Mesenchymal stem cell (in vitro differentiated cells and primary cell): Measurements from ENCODE around the gene GTPBP10. TPM values are rescaled to one million over a fixed set of nuclear protein-coding genes. Genes with fewer than 3 reads are reported as not detected.

Experiments used
- DNase-seq: peaks from one replicate; pipeline ENCODE4 v3.0.0-alpha.2; 2013
- H2AFZ ChIP-seq: one replicate; pipeline ENCODE4 v1.6.1; 2013; ENCODE audit warnings: low read depth, mild to moderate bottlenecking, control low read depth, inconsistent platforms, low read length, moderate library complexity
- H2AK5ac ChIP-seq: 2 replicates; pipeline ENCODE4 v1.6.1; 2013; ENCODE audit warnings: low read length, moderate library complexity, mild to moderate bottlenecking, inconsistent platforms; ENCODE audit not compliant: severe bottlenecking
- H2BK120ac ChIP-seq: one replicate; pipeline ENCODE4 v1.6.1; 2013; ENCODE audit warnings: low read depth, mild to moderate bottlenecking, inconsistent platforms, low read length, moderate library complexity
- H2BK12ac ChIP-seq, 2 experiments: one replicate each; pipeline ENCODE4 v1.6.1; 2013; ENCODE audit warnings: inconsistent platforms in 2 of 2, low read length in 2 of 2, mild to moderate bottlenecking in 2 of 2, moderate library complexity in 2 of 2, control low read depth in 1 of 2
- H2BK15ac ChIP-seq: one replicate; pipeline ENCODE4 v1.6.1; 2013; ENCODE audit warnings: mild to moderate bottlenecking, low read depth, inconsistent platforms; ENCODE audit not compliant: poor library complexity, severe bottlenecking
- H2BK5ac ChIP-seq: 2 replicates; pipeline ENCODE4 v1.6.1; 2013; ENCODE audit warnings: low read depth, mild to moderate bottlenecking, low read length, control low read depth, inconsistent platforms; ENCODE audit not compliant: poor library complexity, severe bottlenecking
- H3K14ac ChIP-seq, 2 experiments: one replicate each; pipeline ENCODE4 v1.6.1; 2013; ENCODE audit warnings: inconsistent platforms in 2 of 2, low read length in 2 of 2, control low read depth in 1 of 2, mild to moderate bottlenecking in 1 of 2, moderate library complexity in 1 of 2
- H3K18ac ChIP-seq, 2 experiments: one replicate each; pipeline ENCODE4 v1.6.1; 2013; ENCODE audit warnings: inconsistent platforms in 2 of 2, low read length in 2 of 2, control low read depth in 1 of 2, low read depth in 1 of 2, mild to moderate bottlenecking in 1 of 2
- H3K23ac ChIP-seq, 2 experiments: one replicate each; pipeline ENCODE4 v1.6.1; 2013; ENCODE audit warnings: inconsistent platforms in 2 of 2, low read length in 2 of 2, mild to moderate bottlenecking in 2 of 2, moderate library complexity in 2 of 2, control low read depth in 1 of 2
- H3K27ac ChIP-seq: 2 replicates; pipeline ENCODE4 v1.5.1; 2013; ENCODE audit warnings: mild to moderate bottlenecking, moderate library complexity, low read length, control low read depth, inconsistent platforms; ENCODE audit not compliant: poor library complexity, severe bottlenecking
- H3K27me3 ChIP-seq, 2 experiments: 2 replicates each; pipeline versions ENCODE4 v1.6.1 to v1.7.0; 2013; ENCODE audit warnings: low read length in 2 of 2, mild to moderate bottlenecking in 2 of 2, moderate library complexity in 2 of 2, control low read depth in 1 of 2, inconsistent platforms in 1 of 2; ENCODE audit not compliant: control insufficient read depth in 1 of 2, insufficient read depth in 1 of 2
- H3K36me3 ChIP-seq, 2 experiments: 2 replicates each; pipeline versions ENCODE4 v1.6.1 to v1.7.0; 2013; ENCODE audit warnings: low read length in 2 of 2, control low read depth in 1 of 2, inconsistent platforms in 1 of 2, low read depth in 1 of 2, mild to moderate bottlenecking in 1 of 2; ENCODE audit not compliant: insufficient read depth in 2 of 2, control insufficient read depth in 1 of 2
- H3K4ac ChIP-seq, 2 experiments: one replicate each; pipeline ENCODE4 v1.6.1; 2013; ENCODE audit warnings: inconsistent platforms in 2 of 2, low read length in 2 of 2, mild to moderate bottlenecking in 2 of 2, moderate library complexity in 2 of 2, control low read depth in 1 of 2, low read depth in 1 of 2
- H3K4me1 ChIP-seq: 2 replicates; pipeline ENCODE4 v1.6.1; 2013; ENCODE audit warnings: low read depth, low read length, control low read depth; ENCODE audit not compliant: control insufficient read depth, insufficient read depth
- H3K4me2 ChIP-seq: 2 replicates; pipeline ENCODE4 v1.6.1; 2013; ENCODE audit warnings: low read length, mild to moderate bottlenecking, inconsistent platforms; ENCODE audit not compliant: poor library complexity, severe bottlenecking
- H3K4me3 ChIP-seq, 2 experiments: 2 replicates each; pipeline versions ENCODE4 v1.5.1 to v1.7.0; 2013; ENCODE audit warnings: low read length in 2 of 2, mild to moderate bottlenecking in 2 of 2, control low read depth in 1 of 2, low read depth in 1 of 2; ENCODE audit not compliant: insufficient read depth in 1 of 2
- H3K79me1 ChIP-seq: replicated peaks from 2 replicates; pipeline ENCODE4 v1.6.1; 2013; ENCODE audit warnings: mild to moderate bottlenecking, control low read depth, low read length, inconsistent platforms; ENCODE audit not compliant: poor library complexity, severe bottlenecking
- H3K9ac ChIP-seq: 2 replicates; pipeline ENCODE4 v1.7.0; 2013; ENCODE audit warnings: mild to moderate bottlenecking, low read length, moderate library complexity
- H3K9me3 ChIP-seq: 2 replicates; pipeline ENCODE4 v1.7.0; 2013; ENCODE audit warnings: mild to moderate bottlenecking, low read length; ENCODE audit not compliant: control insufficient read depth
- H4K8ac ChIP-seq: one replicate; pipeline ENCODE4 v1.6.1; 2013; ENCODE audit warnings: inconsistent platforms, mild to moderate bottlenecking, low read length, moderate library complexity
- H4K91ac ChIP-seq: one replicate; pipeline ENCODE4 v1.6.1; 2013; ENCODE audit warnings: mild to moderate bottlenecking, low read length, inconsistent platforms
- WGBS: methylation state at CpG from one replicate; pipeline ENCODE4 v1.1.7; 2013; ENCODE audit warnings: mixed read lengths; 5-methylcytosine and 5-hydroxymethylcytosine counted together
- polyA plus RNA-seq, 2 experiments: library from polyadenylated mRNA; stranded (reverse); fragments of 200-250 nt; gene quantifications; one replicate each; pipeline ENCODE4 v1.2.3, GENCODE V29; 2013

Gene GTPBP10, protein sequence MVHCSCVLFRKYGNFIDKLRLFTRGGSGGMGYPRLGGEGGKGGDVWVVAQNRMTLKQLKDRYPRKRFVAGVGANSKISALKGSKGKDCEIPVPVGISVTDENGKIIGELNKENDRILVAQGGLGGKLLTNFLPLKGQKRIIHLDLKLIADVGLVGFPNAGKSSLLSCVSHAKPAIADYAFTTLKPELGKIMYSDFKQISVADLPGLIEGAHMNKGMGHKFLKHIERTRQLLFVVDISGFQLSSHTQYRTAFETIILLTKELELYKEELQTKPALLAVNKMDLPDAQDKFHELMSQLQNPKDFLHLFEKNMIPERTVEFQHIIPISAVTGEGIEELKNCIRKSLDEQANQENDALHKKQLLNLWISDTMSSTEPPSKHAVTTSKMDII
- 15.6 TPM for polyA plus RNA-seq (2013, experiment 1 of 2)
- polyA plus RNA-seq (2013, experiment 2 of 2), result 15.6 TPM

DNA sequence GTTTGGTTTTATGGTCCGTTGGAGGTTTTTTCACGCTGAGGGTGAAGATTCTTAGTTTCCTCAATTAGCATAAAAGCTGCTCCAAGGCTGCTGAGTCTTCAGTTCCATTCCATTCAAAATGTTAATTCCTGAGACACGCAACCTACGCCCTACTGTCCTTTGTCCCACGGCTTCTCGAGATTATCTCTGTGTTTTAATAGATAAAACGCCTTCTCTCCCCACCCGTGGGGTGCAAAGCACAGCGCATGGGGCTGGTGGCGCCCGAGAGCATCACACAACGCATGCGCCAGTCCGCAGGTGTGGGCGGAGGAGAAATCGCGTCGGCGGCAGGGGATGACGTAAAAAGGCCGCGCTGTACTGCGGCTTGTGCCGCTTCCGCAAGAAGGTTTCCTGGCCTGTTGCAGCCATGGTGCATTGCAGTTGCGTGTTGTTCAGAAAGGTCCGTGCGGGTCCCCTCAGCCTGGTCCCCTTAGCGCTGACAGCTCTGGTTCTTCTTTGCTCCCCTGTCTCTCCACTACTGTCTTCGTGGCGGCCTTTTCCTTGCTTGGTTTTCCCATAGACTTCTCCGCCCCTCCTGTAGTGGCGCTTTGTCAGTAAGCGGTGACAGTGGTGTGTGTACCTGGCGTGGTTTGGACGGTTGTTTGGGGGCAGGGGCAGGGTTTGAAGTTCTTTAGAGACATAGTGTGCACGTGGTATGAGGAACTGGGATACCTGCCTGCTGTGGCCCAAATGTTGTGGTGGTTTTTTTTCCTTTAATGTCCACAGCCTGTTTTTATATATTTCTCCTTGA lies at the start of gene GTPBP10:
Gene GTPBP10, plus strand, starts transcription at position 381 of the 790 bp plus-strand sequence. Its CDS starts 26 bp downstream, at position 407.
- peak within 1 kb of the TSS; percentile 78 for H2AFZ ChIP-seq
- peak within 1 kb of the TSS; percentile 98 for H3K9ac ChIP-seq
- no peak within 1 kb of the TSS for H3K23ac ChIP-seq
- peak within 1 kb of the TSS; percentile 73 for H4K91ac ChIP-seq
- H3K4ac ChIP-seq, result peak within 1 kb of the TSS in 1 of 2 experiments; percentile 70
- WGBS, result under 1% methylated on average over 34 of the region's 37 CpGs
- peak within 1 kb of the TSS; percentile 89 for H4K8ac ChIP-seq
- H3K36me3 ChIP-seq, result no peaks in the 10 kb centered on the region
- no peak within 1 kb of the TSS for H2AK5ac ChIP-seq
- no peaks in the 10 kb centered on the region for H3K27me3 ChIP-seq
- peak within 1 kb of the TSS; percentile 77 for H3K27ac ChIP-seq
- H3K9me3 ChIP-seq, result no peaks in the 10 kb centered on the region
- no peak within 1 kb of the TSS for H2BK5ac ChIP-seq
- H3K4me3 ChIP-seq, result peak within 1 kb of the TSS; percentile 70 to 98
- no peak within 1 kb of the TSS for H2BK12ac ChIP-seq
- peaks cover 15% of the 10 kb centered on the region for H3K79me1 ChIP-seq
- H3K4me2 ChIP-seq, result peak within 1 kb of the TSS; percentile 82
- peak; percentile 94 for DNase-seq
- peak within 1 kb of the TSS in 1 of 2 experiments; percentile 75 for H3K14ac ChIP-seq
- peak within 1 kb of the TSS; percentile 66 to 94 for H3K18ac ChIP-seq
- H2BK120ac ChIP-seq, result no peak within 1 kb of the TSS
- peaks cover 4% of the 10 kb centered on the region for H3K4me1 ChIP-seq
- H2BK15ac ChIP-seq, result no peak within 1 kb of the TSS

GRCh38 chr7:90298145-90299038 lies 48.1 kb upstream of the GTPBP10 start:
- Histone ChIP-seq H3K27ac (no peak overlapping the region), H3K9me3 (no peaks in the 10 kb centered on the region), H3K79me1 (no peaks in the 10 kb centered on the region), H3K9ac (peak overlapping the region; percentile 9), H3K36me3 (peaks cover 0 to 5% of the 10 kb centered on the region in 2 experiments), H3K4ac (no peak overlapping the region), H2BK120ac (no peak overlapping the region), H4K8ac (no peak overlapping the region), H2AFZ (no peak overlapping the region), H3K18ac (no peak overlapping the region), H3K4me2 (no peak overlapping the region), H3K14ac (no peak overlapping the region), H2BK5ac (no peak overlapping the region), H2BK12ac (no peak overlapping the region), H3K4me1 (no peaks in the 10 kb centered on the region), H3K4me3 (no peak overlapping the region), H3K27me3 (no peaks in the 10 kb centered on the region), H3K23ac (no peak overlapping the region), H4K91ac (no peak overlapping the region), H2BK15ac (no peak overlapping the region), H2AK5ac (no peak overlapping the region)
- DNase-seq, result peak; percentile 30
- WGBS, result 61% methylated on average over 4 of the region's 5 CpGs

DNA sequence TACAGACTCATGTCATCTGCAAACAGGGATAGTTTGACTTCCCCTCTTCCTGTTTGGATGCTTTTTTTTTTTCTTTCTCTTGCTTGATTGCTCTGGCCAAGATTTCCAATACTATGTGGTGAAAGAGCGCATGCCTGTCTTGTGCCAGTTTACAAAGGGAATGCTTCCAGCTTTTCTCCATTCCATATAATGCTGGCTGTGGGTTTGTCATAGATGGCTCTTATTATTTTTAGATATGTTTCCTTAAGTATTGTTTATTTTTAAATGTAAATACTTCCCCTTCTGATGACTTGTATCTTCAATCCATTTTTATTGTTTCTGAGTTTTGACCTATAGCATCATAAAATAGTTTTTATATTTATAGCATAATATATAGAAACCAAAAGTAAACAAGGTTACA lies 43.3 kb upstream of the GTPBP10 start:
- Histone ChIP-seq H3K18ac (no peak overlapping the region), H3K23ac (no peak overlapping the region), H3K14ac (no peak overlapping the region), H4K91ac (no peak overlapping the region), H3K27ac (no peak overlapping the region), H3K36me3 (peaks cover 0 to 22% of the 10 kb centered on the region in 2 experiments), H3K4ac (no peak overlapping the region), H3K4me2 (no peak overlapping the region), H2AFZ (no peak overlapping the region), H2BK12ac (no peak overlapping the region), H2AK5ac (no peak overlapping the region), H3K9me3 (no peaks in the 10 kb centered on the region), H3K4me3 (no peak overlapping the region), H2BK120ac (no peak overlapping the region), H3K9ac (no peak overlapping the region), H4K8ac (no peak overlapping the region), H2BK15ac (no peak overlapping the region), H3K27me3 (no peaks in the 10 kb centered on the region), H2BK5ac (no peak overlapping the region), H3K4me1 (no peaks in the 10 kb centered on the region), H3K79me1 (no peaks in the 10 kb centered on the region)
- no peak for DNase-seq
- no CpG with 5 or more reads among the region's 1 CpG for WGBS
